HEK293 (cell line): ENCODE results near the gene ATF6B.

Source experiments
- ZNF133 ChIP-seq: fragments of 450-650 bp; formaldehyde crosslinking; IDR thresholded peaks from 2 replicates; pipeline ENCODE4 v1.5.1; 2016; ENCODE audit warnings: missing biosample characterization, missing genetic modification characterization
- ZNF138 ChIP-seq: fragments of 450-650 bp; formaldehyde crosslinking; IDR thresholded peaks from 2 replicates; pipeline ENCODE4 v1.5.1; 2016; ENCODE audit warnings: missing biosample characterization, missing genetic modification characterization, borderline replicate concordance
- ZNF146 ChIP-seq: fragments of 450-650 bp; formaldehyde crosslinking; IDR thresholded peaks from 2 replicates; pipeline ENCODE4 v1.5.1; 2016; ENCODE audit warnings: missing biosample characterization, missing genetic modification characterization
- ZNF157 ChIP-seq: fragments of 450-650 bp; formaldehyde crosslinking; IDR thresholded peaks from 2 replicates; pipeline ENCODE4 v1.5.1; 2016; ENCODE audit warnings: missing biosample characterization, missing genetic modification characterization
- ZNF239 ChIP-seq: fragments of 450-650 bp; formaldehyde crosslinking; IDR thresholded peaks from 2 replicates; pipeline ENCODE4 v1.5.1; 2016; ENCODE audit warnings: missing biosample characterization, missing genetic modification characterization
- ZNF701 ChIP-seq: fragments of 450-650 bp; formaldehyde crosslinking; IDR thresholded peaks from 2 replicates; pipeline ENCODE4 v1.5.1; 2016; ENCODE audit warnings: missing biosample characterization, missing genetic modification characterization
- ZNF792 ChIP-seq: fragments of 450-650 bp; formaldehyde crosslinking; IDR thresholded peaks from 2 replicates; pipeline ENCODE4 v1.5.1; 2016; ENCODE audit warnings: missing biosample characterization, missing genetic modification characterization
- TF ChIP-seq, protein P1 (sequence below): fragments of 450-650 bp; formaldehyde crosslinking; IDR thresholded peaks from 2 replicates; pipeline ENCODE4 v1.5.1; 2016; ENCODE audit warnings: missing biosample characterization, missing genetic modification characterization
- TF ChIP-seq, protein P2 (sequence below): fragments of 450-650 bp; formaldehyde crosslinking; IDR thresholded peaks from 2 replicates; pipeline ENCODE4 v1.5.1; 2016; ENCODE audit warnings: missing biosample characterization, missing genetic modification characterization
- TF ChIP-seq, protein P3 (sequence below): fragments of 450-650 bp; formaldehyde crosslinking; IDR thresholded peaks from 2 replicates; pipeline ENCODE4 v1.5.1; 2016; ENCODE audit warnings: missing biosample characterization, missing genetic modification characterization
- TF ChIP-seq, protein P4 (sequence below): fragments of 450-650 bp; formaldehyde crosslinking; IDR thresholded peaks from 2 replicates; pipeline ENCODE4 v1.5.1; 2016; ENCODE audit warnings: missing biosample characterization, missing genetic modification characterization, borderline replicate concordance
- TF ChIP-seq, protein P5 (sequence below): fragments of 450-650 bp; formaldehyde crosslinking; IDR thresholded peaks from 2 replicates; pipeline ENCODE4 v1.5.1; 2016; ENCODE audit warnings: missing biosample characterization, missing genetic modification characterization

DNA sequence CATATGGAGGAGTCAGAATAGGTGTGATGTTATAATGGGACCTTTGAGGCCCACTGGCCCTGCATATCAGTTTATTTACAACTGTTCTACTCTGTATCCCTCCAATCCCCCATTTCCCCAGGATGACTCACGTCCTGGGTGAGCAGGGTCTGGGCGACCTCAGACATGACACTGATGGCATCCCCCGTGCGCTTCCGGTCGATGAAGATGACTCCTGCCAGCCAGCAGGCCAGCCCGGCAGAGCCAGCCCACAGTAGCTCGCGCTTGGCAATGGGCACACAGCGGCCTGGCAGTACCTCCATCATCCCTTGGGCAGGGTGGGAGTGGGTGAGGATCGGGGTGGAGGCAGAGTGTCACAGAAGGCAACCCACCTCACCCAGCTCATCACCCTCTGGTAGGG, 42.2 kb upstream of the ATF6B start:
- TF ChIP-seq, protein P1, sequence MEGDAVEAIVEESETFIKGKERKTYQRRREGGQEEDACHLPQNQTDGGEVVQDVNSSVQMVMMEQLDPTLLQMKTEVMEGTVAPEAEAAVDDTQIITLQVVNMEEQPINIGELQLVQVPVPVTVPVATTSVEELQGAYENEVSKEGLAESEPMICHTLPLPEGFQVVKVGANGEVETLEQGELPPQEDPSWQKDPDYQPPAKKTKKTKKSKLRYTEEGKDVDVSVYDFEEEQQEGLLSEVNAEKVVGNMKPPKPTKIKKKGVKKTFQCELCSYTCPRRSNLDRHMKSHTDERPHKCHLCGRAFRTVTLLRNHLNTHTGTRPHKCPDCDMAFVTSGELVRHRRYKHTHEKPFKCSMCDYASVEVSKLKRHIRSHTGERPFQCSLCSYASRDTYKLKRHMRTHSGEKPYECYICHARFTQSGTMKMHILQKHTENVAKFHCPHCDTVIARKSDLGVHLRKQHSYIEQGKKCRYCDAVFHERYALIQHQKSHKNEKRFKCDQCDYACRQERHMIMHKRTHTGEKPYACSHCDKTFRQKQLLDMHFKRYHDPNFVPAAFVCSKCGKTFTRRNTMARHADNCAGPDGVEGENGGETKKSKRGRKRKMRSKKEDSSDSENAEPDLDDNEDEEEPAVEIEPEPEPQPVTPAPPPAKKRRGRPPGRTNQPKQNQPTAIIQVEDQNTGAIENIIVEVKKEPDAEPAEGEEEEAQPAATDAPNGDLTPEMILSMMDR (tag by site-specific recombination) = no peak
- TF ChIP-seq ZNF239 = no peak
- no peak for TF ChIP-seq ZNF701 (tag by site-specific recombination)
- TF ChIP-seq, protein P2, sequence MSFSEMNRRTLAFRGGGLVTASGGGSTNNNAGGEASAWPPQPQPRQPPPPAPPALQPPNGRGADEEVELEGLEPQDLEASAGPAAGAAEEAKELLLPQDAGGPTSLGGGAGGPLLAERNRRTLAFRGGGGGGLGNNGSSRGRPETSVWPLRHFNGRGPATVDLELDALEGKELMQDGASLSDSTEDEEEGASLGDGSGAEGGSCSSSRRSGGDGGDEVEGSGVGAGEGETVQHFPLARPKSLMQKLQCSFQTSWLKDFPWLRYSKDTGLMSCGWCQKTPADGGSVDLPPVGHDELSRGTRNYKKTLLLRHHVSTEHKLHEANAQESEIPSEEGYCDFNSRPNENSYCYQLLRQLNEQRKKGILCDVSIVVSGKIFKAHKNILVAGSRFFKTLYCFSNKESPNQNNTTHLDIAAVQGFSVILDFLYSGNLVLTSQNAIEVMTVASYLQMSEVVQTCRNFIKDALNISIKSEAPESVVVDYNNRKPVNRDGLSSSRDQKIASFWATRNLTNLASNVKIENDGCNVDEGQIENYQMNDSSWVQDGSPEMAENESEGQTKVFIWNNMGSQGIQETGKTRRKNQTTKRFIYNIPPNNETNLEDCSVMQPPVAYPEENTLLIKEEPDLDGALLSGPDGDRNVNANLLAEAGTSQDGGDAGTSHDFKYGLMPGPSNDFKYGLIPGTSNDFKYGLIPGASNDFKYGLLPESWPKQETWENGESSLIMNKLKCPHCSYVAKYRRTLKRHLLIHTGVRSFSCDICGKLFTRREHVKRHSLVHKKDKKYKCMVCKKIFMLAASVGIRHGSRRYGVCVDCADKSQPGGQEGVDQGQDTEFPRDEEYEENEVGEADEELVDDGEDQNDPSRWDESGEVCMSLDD (tag by site-specific recombination) = no peak
- no peak for TF ChIP-seq ZNF792 (tag by site-specific recombination)
- no peak for TF ChIP-seq ZNF157 (tag by site-specific recombination)
- no peak for TF ChIP-seq ZNF138 (tag by site-specific recombination)
- TF ChIP-seq, protein P3, sequence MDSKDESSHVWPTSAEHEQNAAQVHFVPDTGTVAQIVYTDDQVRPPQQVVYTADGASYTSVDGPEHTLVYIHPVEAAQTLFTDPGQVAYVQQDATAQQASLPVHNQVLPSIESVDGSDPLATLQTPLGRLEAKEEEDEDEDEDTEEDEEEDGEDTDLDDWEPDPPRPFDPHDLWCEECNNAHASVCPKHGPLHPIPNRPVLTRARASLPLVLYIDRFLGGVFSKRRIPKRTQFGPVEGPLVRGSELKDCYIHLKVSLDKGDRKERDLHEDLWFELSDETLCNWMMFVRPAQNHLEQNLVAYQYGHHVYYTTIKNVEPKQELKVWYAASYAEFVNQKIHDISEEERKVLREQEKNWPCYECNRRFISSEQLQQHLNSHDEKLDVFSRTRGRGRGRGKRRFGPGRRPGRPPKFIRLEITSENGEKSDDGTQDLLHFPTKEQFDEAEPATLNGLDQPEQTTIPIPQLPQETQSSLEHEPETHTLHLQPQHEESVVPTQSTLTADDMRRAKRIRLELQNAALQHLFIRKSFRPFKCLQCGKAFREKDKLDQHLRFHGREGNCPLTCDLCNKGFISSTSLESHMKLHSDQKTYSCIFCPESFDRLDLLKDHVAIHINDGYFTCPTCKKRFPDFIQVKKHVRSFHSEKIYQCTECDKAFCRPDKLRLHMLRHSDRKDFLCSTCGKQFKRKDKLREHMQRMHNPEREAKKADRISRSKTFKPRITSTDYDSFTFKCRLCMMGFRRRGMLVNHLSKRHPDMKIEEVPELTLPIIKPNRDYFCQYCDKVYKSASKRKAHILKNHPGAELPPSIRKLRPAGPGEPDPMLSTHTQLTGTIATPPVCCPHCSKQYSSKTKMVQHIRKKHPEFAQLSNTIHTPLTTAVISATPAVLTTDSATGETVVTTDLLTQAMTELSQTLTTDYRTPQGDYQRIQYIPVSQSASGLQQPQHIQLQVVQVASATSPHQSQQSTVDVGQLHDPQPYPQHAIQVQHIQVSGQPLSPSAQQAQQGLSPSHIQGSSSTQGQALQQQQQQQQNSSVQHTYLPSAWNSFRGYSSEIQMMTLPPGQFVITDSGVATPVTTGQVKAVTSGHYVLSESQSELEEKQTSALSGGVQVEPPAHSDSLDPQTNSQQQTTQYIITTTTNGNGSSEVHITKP (tag by site-specific recombination) = no peak
- TF ChIP-seq, protein P4, sequence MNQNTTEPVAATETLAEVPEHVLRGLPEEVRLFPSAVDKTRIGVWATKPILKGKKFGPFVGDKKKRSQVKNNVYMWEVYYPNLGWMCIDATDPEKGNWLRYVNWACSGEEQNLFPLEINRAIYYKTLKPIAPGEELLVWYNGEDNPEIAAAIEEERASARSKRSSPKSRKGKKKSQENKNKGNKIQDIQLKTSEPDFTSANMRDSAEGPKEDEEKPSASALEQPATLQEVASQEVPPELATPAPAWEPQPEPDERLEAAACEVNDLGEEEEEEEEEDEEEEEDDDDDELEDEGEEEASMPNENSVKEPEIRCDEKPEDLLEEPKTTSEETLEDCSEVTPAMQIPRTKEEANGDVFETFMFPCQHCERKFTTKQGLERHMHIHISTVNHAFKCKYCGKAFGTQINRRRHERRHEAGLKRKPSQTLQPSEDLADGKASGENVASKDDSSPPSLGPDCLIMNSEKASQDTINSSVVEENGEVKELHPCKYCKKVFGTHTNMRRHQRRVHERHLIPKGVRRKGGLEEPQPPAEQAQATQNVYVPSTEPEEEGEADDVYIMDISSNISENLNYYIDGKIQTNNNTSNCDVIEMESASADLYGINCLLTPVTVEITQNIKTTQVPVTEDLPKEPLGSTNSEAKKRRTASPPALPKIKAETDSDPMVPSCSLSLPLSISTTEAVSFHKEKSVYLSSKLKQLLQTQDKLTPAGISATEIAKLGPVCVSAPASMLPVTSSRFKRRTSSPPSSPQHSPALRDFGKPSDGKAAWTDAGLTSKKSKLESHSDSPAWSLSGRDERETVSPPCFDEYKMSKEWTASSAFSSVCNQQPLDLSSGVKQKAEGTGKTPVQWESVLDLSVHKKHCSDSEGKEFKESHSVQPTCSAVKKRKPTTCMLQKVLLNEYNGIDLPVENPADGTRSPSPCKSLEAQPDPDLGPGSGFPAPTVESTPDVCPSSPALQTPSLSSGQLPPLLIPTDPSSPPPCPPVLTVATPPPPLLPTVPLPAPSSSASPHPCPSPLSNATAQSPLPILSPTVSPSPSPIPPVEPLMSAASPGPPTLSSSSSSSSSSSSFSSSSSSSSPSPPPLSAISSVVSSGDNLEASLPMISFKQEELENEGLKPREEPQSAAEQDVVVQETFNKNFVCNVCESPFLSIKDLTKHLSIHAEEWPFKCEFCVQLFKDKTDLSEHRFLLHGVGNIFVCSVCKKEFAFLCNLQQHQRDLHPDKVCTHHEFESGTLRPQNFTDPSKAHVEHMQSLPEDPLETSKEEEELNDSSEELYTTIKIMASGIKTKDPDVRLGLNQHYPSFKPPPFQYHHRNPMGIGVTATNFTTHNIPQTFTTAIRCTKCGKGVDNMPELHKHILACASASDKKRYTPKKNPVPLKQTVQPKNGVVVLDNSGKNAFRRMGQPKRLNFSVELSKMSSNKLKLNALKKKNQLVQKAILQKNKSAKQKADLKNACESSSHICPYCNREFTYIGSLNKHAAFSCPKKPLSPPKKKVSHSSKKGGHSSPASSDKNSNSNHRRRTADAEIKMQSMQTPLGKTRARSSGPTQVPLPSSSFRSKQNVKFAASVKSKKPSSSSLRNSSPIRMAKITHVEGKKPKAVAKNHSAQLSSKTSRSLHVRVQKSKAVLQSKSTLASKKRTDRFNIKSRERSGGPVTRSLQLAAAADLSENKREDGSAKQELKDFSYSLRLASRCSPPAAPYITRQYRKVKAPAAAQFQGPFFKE = no peak
- TF ChIP-seq, protein P5, sequence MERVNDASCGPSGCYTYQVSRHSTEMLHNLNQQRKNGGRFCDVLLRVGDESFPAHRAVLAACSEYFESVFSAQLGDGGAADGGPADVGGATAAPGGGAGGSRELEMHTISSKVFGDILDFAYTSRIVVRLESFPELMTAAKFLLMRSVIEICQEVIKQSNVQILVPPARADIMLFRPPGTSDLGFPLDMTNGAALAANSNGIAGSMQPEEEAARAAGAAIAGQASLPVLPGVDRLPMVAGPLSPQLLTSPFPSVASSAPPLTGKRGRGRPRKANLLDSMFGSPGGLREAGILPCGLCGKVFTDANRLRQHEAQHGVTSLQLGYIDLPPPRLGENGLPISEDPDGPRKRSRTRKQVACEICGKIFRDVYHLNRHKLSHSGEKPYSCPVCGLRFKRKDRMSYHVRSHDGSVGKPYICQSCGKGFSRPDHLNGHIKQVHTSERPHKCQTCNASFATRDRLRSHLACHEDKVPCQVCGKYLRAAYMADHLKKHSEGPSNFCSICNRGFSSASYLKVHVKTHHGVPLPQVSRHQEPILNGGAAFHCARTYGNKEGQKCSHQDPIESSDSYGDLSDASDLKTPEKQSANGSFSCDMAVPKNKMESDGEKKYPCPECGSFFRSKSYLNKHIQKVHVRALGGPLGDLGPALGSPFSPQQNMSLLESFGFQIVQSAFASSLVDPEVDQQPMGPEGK (tag by site-specific recombination) = no peak
- no peak for TF ChIP-seq ZNF146 (tag by site-specific recombination)
- no peak for TF ChIP-seq ZNF133 (tag by site-specific recombination)
